Measurements from ENCODE around the gene GDF9. TPM values are rescaled to one million over a fixed set of nuclear protein-coding genes. Genes with fewer than 3 reads are reported as not detected.

GDF9 gene
- polyA plus RNA-seq, 3 donors = 0.11 to 0.63 (median 0.31) TPM

DNA sequence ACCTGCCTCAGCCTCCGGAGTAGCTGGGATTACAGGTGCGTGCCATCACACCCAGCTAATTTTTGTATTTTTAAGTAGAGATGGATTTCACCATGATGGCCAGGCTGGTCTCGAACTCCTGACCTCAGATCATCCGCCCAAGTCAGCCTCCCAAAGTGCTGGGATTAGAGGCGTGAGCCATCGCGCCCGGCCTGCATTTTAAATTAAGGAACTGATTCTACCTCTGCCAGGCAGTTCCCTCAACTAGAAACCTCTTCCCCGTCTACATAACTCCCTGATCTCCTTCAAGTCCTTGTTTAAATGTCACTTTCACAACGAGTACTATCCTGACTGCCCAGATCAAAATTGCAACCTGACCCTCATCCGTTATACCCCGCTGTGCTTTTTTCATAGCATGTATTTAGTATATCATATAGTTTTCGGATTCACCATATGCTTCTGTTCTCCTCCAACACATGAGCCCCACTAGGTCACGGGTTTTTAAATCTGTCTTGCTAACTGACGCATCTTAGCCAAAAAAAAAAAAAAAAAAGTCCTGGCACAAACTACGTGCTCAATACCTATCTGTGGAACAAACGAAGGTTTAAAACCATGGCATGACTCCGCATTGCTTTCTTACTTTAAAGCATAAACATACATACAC, 54.0 kb downstream of the GDF9 start:
- WGBS, 3 donors = 48 to 60% (median 49%) methylated on average over 18 of the region's 18 CpGs
- no peak overlapping the region for H3K27ac ChIP-seq (ENCODE audit: low read depth, low read length)

Other genes with a start within 250 kb of the GDF9 start
- 1 to 10 TPM in 2 of 3 donors, not detected in 1; 1.2 to 1.3 TPM for gene IL13, start 208.3 kb downstream of the GDF9 start, polyA plus RNA-seq
- gene IL4, start 192.5 kb downstream of the GDF9 start, polyA plus RNA-seq = not detected
- 1 to 10 TPM; 1.3 to 4.9 (median 1.9) TPM for gene KIF3A, start 128.9 kb downstream of the GDF9 start, polyA plus RNA-seq
- 1 to 10 TPM in 1 of 3 donors, under 1 TPM in 1, not detected in 1; 0.22 to 1.2 TPM for gene CCNI2, start 119.0 kb downstream of the GDF9 start, polyA plus RNA-seq
- 10 to 100 TPM; 11.2 to 34.1 (median 15.4) TPM for gene SEPTIN8, start 89.2 kb downstream of the GDF9 start, polyA plus RNA-seq
- gene SOWAHA, start 53.2 kb downstream of the GDF9 start, polyA plus RNA-seq = 1 to 10 TPM in 1 of 3 donors, under 1 TPM in 2; 0.11 to 1.5 (median 0.74) TPM
- gene SHROOM1, start 35.8 kb downstream of the GDF9 start, polyA plus RNA-seq = 10 to 100 TPM in 1 of 3 donors, 1 to 10 TPM in 2; 7.1 to 12.6 (median 8.3) TPM
- gene UQCRQ, start 173 bp upstream of the GDF9 start, polyA plus RNA-seq = 100 to 1,000 TPM; 171 to 396 (median 301) TPM
- 1 to 10 TPM in 1 of 3 donors, under 1 TPM in 2; 0.68 to 1.1 (median 0.70) TPM for gene LEAP2, start 7.2 kb upstream of the GDF9 start, polyA plus RNA-seq
- 10 to 100 TPM in 2 of 3 donors, 1 to 10 TPM in 1; 8.6 to 18.0 (median 10.7) TPM for gene AFF4, start 97.2 kb upstream of the GDF9 start, polyA plus RNA-seq
- 10 to 100 TPM in 2 of 3 donors, 1 to 10 TPM in 1; 7.3 to 19.9 (median 13.6) TPM for gene ZCCHC10, start 160.1 kb upstream of the GDF9 start, polyA plus RNA-seq
- 10 to 100 TPM; 12.6 to 43.0 (median 28.3) TPM for gene HSPA4, start 185.5 kb upstream of the GDF9 start, polyA plus RNA-seq